HCT116 (cell line): ENCODE results near the gene EFCAB12.

Source experiments
- EZH2 ChIP-seq: fragments of 200-600 bp; sonication (generic); IDR thresholded peaks from 2 replicates; pipeline ENCODE4 v1.6.1; 2017; ENCODE audit warnings: antibody characterized with exemption, mixed run types
- EZH2phosphoT487 ChIP-seq: fragments of 200-600 bp; IDR thresholded peaks from 2 replicates; pipeline ENCODE4 v1.6.1; 2018; ENCODE audit warnings: antibody characterized with exemption, borderline replicate concordance
- POLR2A ChIP-seq: IDR thresholded peaks from 2 replicates; pipeline ENCODE4 v1.7.0; 2011; ENCODE audit warnings: borderline replicate concordance; ENCODE audit not compliant: insufficient read depth, insufficient read length; ENCODE audit errors: extremely low read depth
- POLR2AphosphoS5 ChIP-seq: IDR thresholded peaks from 2 replicates; pipeline ENCODE4 v1.6.1; 2011; ENCODE audit warnings: mild to moderate bottlenecking, low read depth, low read length, moderate library complexity
- RAD21 ChIP-seq: IDR thresholded peaks from 2 replicates; pipeline ENCODE4 v1.6.1; 2012; ENCODE audit warnings: low read depth, mild to moderate bottlenecking
- SP1 ChIP-seq: IDR thresholded peaks from 2 replicates; pipeline ENCODE4 v1.6.1; 2012; ENCODE audit warnings: low read depth
- ZBTB33 ChIP-seq: IDR thresholded peaks from 2 replicates; pipeline ENCODE4 v1.6.1; 2011; ENCODE audit warnings: mild to moderate bottlenecking, low read length, moderate library complexity; ENCODE audit not compliant: insufficient replicate concordance; ENCODE audit errors: extremely low read depth
- ZNF274 ChIP-seq: fragments of 200-500 bp; sonication (Bioruptor generic); IDR thresholded peaks from 2 replicates; pipeline ENCODE4 v1.6.1; 2014; ENCODE audit warnings: mild to moderate bottlenecking, low read depth, low read length, inconsistent platforms
- TF ChIP-seq, protein P1 (sequence below), 3 experiments: fragments of 200-600 bp in 1 of 3; sonication (generic) in 1 of 3; IDR thresholded peaks in 2 of 3; conservative IDR thresholded peaks in 1 of 3; 2 replicates each; pipeline ENCODE4 v1.5.1; 2012 to 2017; ENCODE audit warnings: low read depth in 2 of 3, low read length in 2 of 3, antibody characterized with exemption in 1 of 3, borderline replicate concordance in 1 of 3, control low read depth in 1 of 3, mild to moderate bottlenecking in 1 of 3, mixed read lengths in 1 of 3, mixed run types in 1 of 3, moderate library complexity in 1 of 3; ENCODE audit not compliant: insufficient read depth in 1 of 3

DNA sequence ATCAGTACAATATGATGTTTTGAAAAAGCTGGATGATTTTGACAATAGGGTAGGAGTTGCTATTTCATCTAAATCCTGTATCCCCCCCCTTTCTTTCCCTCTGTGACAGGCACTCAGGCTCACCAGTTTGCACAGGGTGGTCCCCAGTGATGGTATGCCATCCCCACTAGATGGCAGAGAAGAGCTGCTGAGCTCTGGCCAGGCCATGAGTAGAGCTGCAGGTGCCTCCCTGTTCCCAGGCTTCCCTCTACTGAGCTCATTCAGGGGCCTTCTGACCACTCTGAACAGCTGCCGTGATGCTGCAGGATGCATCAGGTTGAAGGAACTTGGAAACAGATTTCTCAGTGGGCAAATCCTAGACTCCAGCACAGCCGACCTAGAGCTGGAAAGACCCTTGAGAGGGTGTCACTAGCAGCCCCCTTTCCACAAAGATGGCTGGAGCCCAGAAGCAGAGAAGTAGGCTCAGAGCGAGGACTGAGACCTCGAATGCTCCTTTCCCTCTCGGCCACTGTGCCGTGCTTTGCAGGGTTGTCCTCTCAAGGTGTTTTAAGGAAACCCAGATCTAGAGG lies 45.1 kb downstream of the EFCAB12 start:
- TF ChIP-seq, protein P1, sequence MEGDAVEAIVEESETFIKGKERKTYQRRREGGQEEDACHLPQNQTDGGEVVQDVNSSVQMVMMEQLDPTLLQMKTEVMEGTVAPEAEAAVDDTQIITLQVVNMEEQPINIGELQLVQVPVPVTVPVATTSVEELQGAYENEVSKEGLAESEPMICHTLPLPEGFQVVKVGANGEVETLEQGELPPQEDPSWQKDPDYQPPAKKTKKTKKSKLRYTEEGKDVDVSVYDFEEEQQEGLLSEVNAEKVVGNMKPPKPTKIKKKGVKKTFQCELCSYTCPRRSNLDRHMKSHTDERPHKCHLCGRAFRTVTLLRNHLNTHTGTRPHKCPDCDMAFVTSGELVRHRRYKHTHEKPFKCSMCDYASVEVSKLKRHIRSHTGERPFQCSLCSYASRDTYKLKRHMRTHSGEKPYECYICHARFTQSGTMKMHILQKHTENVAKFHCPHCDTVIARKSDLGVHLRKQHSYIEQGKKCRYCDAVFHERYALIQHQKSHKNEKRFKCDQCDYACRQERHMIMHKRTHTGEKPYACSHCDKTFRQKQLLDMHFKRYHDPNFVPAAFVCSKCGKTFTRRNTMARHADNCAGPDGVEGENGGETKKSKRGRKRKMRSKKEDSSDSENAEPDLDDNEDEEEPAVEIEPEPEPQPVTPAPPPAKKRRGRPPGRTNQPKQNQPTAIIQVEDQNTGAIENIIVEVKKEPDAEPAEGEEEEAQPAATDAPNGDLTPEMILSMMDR (IDR thresholded peaks at IDR 0.05 in 2 of 3, conservative IDR thresholded peaks at IDR 0.05 in 1 of 3; ENCODE audit: borderline replicate concordance in 1 of 3, insufficient read depth in 1 of 3, low read depth in 2 of 3, low read length in 2 of 3): peak; percentile 59 to 92 (median 85); a peak in 5 of 6 replicates
- TF ChIP-seq EZH2phosphoT487 (no peak), POLR2AphosphoS5 (0 out of 2 replicates have a peak, but pooled peaks have one; percentile 15), EZH2 (no peak), RAD21 (peak; percentile 78), SP1 (no peak), POLR2A (no peak), ZNF274 (no peak), ZBTB33 (no peak)
